22Rv1 (cell line): Measurements from ENCODE around the gene XPC.

ENCODE experiments used
- ZFX ChIP-seq: fragments of 450-650 bp; IDR thresholded peaks from 2 replicates; pipeline ENCODE4 v1.6.1; 2017; ENCODE audit warnings: antibody characterized with exemption, borderline replicate concordance
- TF ChIP-seq, protein P1 (sequence below): fragments of 450-650 bp; IDR thresholded peaks from 2 replicates; pipeline ENCODE4 v1.5.1; 2017; ENCODE audit warnings: mild to moderate bottlenecking

- no peak for TF ChIP-seq ZFX
- TF ChIP-seq, protein P1, sequence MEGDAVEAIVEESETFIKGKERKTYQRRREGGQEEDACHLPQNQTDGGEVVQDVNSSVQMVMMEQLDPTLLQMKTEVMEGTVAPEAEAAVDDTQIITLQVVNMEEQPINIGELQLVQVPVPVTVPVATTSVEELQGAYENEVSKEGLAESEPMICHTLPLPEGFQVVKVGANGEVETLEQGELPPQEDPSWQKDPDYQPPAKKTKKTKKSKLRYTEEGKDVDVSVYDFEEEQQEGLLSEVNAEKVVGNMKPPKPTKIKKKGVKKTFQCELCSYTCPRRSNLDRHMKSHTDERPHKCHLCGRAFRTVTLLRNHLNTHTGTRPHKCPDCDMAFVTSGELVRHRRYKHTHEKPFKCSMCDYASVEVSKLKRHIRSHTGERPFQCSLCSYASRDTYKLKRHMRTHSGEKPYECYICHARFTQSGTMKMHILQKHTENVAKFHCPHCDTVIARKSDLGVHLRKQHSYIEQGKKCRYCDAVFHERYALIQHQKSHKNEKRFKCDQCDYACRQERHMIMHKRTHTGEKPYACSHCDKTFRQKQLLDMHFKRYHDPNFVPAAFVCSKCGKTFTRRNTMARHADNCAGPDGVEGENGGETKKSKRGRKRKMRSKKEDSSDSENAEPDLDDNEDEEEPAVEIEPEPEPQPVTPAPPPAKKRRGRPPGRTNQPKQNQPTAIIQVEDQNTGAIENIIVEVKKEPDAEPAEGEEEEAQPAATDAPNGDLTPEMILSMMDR = no peak
Measured at GRCh38 chr3:14210290-14210688, 31.9 kb upstream of the XPC start.
